DND-41 (cell line): ENCODE measurements around the gene SCN8A.
"Not testable (repeated sequence)": the region's sequence is repeated elsewhere in the genome, so short reads cannot be mapped to it uniquely, and the experiment has no call there.

Experiments used
- ATAC-seq: fragments of 200-7000 bp; cut with Tn5 transposase; 3 replicates; pipeline ENCODE4 v1.9.1; 2021; ENCODE audit warnings: low read depth; ENCODE audit not compliant: insufficient read depth
- DNase-seq: peaks from one replicate; pipeline ENCODE4 v3.0.0-alpha.2; 2020
- H2AFZ ChIP-seq: 2 replicates; pipeline ENCODE4 v1.6.0; 2012; ENCODE audit warnings: low read depth, low read length
- H3K27ac ChIP-seq: 2 replicates; pipeline ENCODE4 v1.5.1; 2012; ENCODE audit warnings: low read length, inconsistent platforms
- H3K27me3 ChIP-seq: fragments of 200-600 bp; sonication (generic); 2 replicates; pipeline ENCODE4 v1.6.0; 2012; ENCODE audit warnings: low read length, mild to moderate bottlenecking, inconsistent platforms; ENCODE audit not compliant: insufficient read depth, poor library complexity
- H3K36me3 ChIP-seq: 2 replicates; pipeline ENCODE4 v1.5.1; 2012; ENCODE audit warnings: low read length, inconsistent platforms; ENCODE audit not compliant: insufficient read depth
- H3K4me1 ChIP-seq: 2 replicates; pipeline ENCODE4 v1.5.1; 2012; ENCODE audit warnings: mild to moderate bottlenecking, low read length; ENCODE audit not compliant: insufficient read depth
- H3K4me2 ChIP-seq: 2 replicates; pipeline ENCODE4 v1.6.0; 2012; ENCODE audit warnings: mild to moderate bottlenecking, moderate library complexity, low read length, inconsistent platforms; ENCODE audit not compliant: insufficient read depth
- H3K4me3 ChIP-seq, 2 experiments: fragments of 200-600 bp in 1 of 2; shearing (Covaris generic) in 1 of 2; 2 replicates each; pipeline ENCODE4 v1.5.1; 2012 to 2016; ENCODE audit warnings: inconsistent platforms in 2 of 2, low read length in 2 of 2, mild to moderate bottlenecking in 2 of 2, low read depth in 1 of 2, moderate library complexity in 1 of 2
- H3K79me2 ChIP-seq: 2 replicates; pipeline ENCODE4 v1.6.0; 2012; ENCODE audit warnings: low read length, inconsistent platforms; ENCODE audit not compliant: insufficient read depth
- H3K9ac ChIP-seq: 2 replicates; pipeline ENCODE4 v1.6.0; 2012; ENCODE audit warnings: low read depth, mild to moderate bottlenecking, inconsistent platforms, low read length, moderate library complexity
- H3K9me3 ChIP-seq: 2 replicates; pipeline ENCODE4 v1.5.1; 2012; ENCODE audit warnings: low read length, moderate library complexity, mild to moderate bottlenecking, inconsistent platforms; ENCODE audit not compliant: insufficient read depth, severe bottlenecking
- H4K20me1 ChIP-seq: 2 replicates; pipeline ENCODE4 v1.6.0; 2012; ENCODE audit warnings: low read length; ENCODE audit not compliant: insufficient read depth
- EZH2 ChIP-seq: IDR thresholded peaks from 3 replicates; pipeline ENCODE4 v1.6.1; 2012; ENCODE audit warnings: borderline replicate concordance, low read depth, mild to moderate bottlenecking, moderate library complexity, low read length, inconsistent platforms; ENCODE audit not compliant: severe bottlenecking
- TF ChIP-seq, protein P1 (sequence below): IDR thresholded peaks from 2 replicates; pipeline ENCODE4 v1.5.1; 2012; ENCODE audit warnings: borderline replicate concordance, low read length, moderate library complexity, mild to moderate bottlenecking; ENCODE audit not compliant: poor library complexity, severe bottlenecking; ENCODE audit errors: extremely low read depth

SCN8A gene

GRCh38 chr12:51548241-51548640 is 42.8 kb upstream of the SCN8A start:
- no peaks in the 10 kb centered on the region for H4K20me1 ChIP-seq
- no peaks in the 10 kb centered on the region for H3K36me3 ChIP-seq
- no peaks in the 10 kb centered on the region for H3K4me1 ChIP-seq
- no peak overlapping the region for H3K9ac ChIP-seq
- DNase-seq (no peak), ATAC-seq (no peak)
- TF ChIP-seq EZH2: no peak
- TF ChIP-seq, protein P1, sequence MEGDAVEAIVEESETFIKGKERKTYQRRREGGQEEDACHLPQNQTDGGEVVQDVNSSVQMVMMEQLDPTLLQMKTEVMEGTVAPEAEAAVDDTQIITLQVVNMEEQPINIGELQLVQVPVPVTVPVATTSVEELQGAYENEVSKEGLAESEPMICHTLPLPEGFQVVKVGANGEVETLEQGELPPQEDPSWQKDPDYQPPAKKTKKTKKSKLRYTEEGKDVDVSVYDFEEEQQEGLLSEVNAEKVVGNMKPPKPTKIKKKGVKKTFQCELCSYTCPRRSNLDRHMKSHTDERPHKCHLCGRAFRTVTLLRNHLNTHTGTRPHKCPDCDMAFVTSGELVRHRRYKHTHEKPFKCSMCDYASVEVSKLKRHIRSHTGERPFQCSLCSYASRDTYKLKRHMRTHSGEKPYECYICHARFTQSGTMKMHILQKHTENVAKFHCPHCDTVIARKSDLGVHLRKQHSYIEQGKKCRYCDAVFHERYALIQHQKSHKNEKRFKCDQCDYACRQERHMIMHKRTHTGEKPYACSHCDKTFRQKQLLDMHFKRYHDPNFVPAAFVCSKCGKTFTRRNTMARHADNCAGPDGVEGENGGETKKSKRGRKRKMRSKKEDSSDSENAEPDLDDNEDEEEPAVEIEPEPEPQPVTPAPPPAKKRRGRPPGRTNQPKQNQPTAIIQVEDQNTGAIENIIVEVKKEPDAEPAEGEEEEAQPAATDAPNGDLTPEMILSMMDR: no peak
- H3K27ac ChIP-seq: no peak overlapping the region
- H3K27me3 ChIP-seq: no peaks in the 10 kb centered on the region
- no peak overlapping the region for H2AFZ ChIP-seq
- no peaks in the 10 kb centered on the region for H3K9me3 ChIP-seq
- no peak overlapping the region for H3K4me3 ChIP-seq
- no peaks in the 10 kb centered on the region for H3K79me2 ChIP-seq
- no peak overlapping the region for H3K4me2 ChIP-seq

- TF ChIP-seq EZH2: no peak
- TF ChIP-seq, protein P1: no peak
- Histone ChIP-seq H3K36me3 (no peaks in the 10 kb centered on the region), H4K20me1 (no peaks in the 10 kb centered on the region), H3K79me2 (no peaks in the 10 kb centered on the region), H3K9ac (no peak overlapping the region), H2AFZ (no peak overlapping the region), H3K4me1 (no peaks in the 10 kb centered on the region), H3K27me3 (no peaks in the 10 kb centered on the region), H3K9me3 (no peaks in the 10 kb centered on the region), H3K27ac (no peak overlapping the region), H3K4me3 (no peak overlapping the region), H3K4me2 (no peak overlapping the region)
- ATAC-seq: no peak
- no peak for DNase-seq
Measured at GRCh38 chr12:51549637-51550036, 41.4 kb upstream of the SCN8A start.

GRCh38 chr12:51568271-51569032 is 22.6 kb upstream of the SCN8A start:
- H3K4me3 ChIP-seq, H2AFZ ChIP-seq, H3K9me3 ChIP-seq, H3K9ac ChIP-seq, H3K79me2 ChIP-seq, H3K36me3 ChIP-seq, H3K27ac ChIP-seq, DNase-seq, H4K20me1 ChIP-seq, ATAC-seq, H3K4me2 ChIP-seq, H3K27me3 ChIP-seq, H3K4me1 ChIP-seq: not testable (repeated sequence)

DNA sequence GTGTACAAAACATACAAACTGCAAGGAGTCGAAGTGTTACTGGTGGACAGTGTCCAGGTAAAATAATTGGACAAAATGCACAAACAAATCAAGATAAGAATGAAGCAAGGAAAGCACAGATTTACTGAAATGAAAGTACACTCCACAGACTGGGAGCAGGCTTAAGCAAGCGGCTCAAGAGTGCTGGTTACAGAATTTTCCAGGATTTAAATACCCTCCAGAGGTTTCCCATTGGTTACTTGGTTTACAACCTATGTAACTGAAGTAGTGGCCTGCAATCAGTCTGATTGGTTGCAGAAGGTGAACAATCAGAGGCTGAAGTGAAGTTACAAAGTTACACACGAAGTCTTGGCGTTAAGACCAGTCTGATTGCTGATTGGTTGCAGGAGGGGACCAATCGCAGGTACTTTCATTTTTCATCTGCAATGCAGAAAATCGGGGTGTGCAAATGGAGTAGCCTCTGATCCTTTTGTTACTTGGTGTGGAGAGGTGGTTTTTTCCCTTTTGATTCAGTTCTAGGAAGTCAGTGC is 11.6 kb upstream of the SCN8A start:
- H3K4me2 ChIP-seq: no peak overlapping the region
- no peaks in the 10 kb centered on the region for H3K4me1 ChIP-seq
- H3K4me3 ChIP-seq: no peak overlapping the region
- H3K27ac ChIP-seq: no peak overlapping the region
- no peak for DNase-seq
- no peaks in the 10 kb centered on the region for H3K79me2 ChIP-seq
- H3K9me3 ChIP-seq: peaks cover 4% of the 10 kb centered on the region
- H2AFZ ChIP-seq: peak overlapping the region; percentile 22; the same call in 1 of the 2 replicates
- TF ChIP-seq, protein P1: no peak
- TF ChIP-seq EZH2: no peak
- H3K36me3 ChIP-seq: no peaks in the 10 kb centered on the region
- H3K27me3 ChIP-seq: no peaks in the 10 kb centered on the region
- no peaks in the 10 kb centered on the region for H4K20me1 ChIP-seq
- H3K9ac ChIP-seq: no peak overlapping the region
- ATAC-seq: no peak
